Measurements from ENCODE around the gene TAS1R2. TPM values are rescaled to one million over a fixed set of nuclear protein-coding genes. Genes with fewer than 3 reads are reported as not detected.

Gene TAS1R2
- total RNA-seq, 1 experiment from 2014 or later = not detected

- Histone ChIP-seq H3K23ac (ENCODE audit: insufficient read length, low read depth, low read length) (no peak overlapping the region), H3K14ac (ENCODE audit: insufficient read depth, low read length) (no peak overlapping the region), H3K27ac (ENCODE audit: insufficient read length, low read depth, low read length) (no peak overlapping the region), H3K18ac (ENCODE audit: insufficient read length, low read depth, low read length) (no peak overlapping the region), H3T11ph (ENCODE audit: low read length) (no peak overlapping the region), H2AK5ac (ENCODE audit: insufficient read length, low read length) (no peak overlapping the region), H3K4me1 (ENCODE audit: insufficient read depth, low read length) (no peaks in the 10 kb centered on the region), H2BK5ac (ENCODE audit: insufficient read length, low read length) (no peak overlapping the region), H2BK20ac (ENCODE audit: low read depth, low read length, poor library complexity, severe bottlenecking) (no peak overlapping the region), H3K27me3 (ENCODE audit: insufficient read depth, low read length) (no peaks in the 10 kb centered on the region), H3K9ac (ENCODE audit: extremely low read depth, insufficient read length, low read length) (no peak overlapping the region), H2AFZ (ENCODE audit: low read length) (no peak overlapping the region), H3K79me1 (ENCODE audit: insufficient read depth, low read depth, low read length, poor library complexity, severe bottlenecking) (no peaks in the 10 kb centered on the region), H2BK15ac (ENCODE audit: low read depth, low read length) (no peak overlapping the region), H4K91ac (ENCODE audit: insufficient read length, low read depth, low read length) (no peak overlapping the region), H3K9me3 (ENCODE audit: control insufficient read depth, low read depth, low read length) (no peaks in the 10 kb centered on the region), H2BK120ac (ENCODE audit: low read depth, low read length, poor library complexity, severe bottlenecking) (no peak overlapping the region), H4K8ac (replicated peaks; ENCODE audit: insufficient read length, low read depth, low read length) (no peak overlapping the region), H4K5ac (ENCODE audit: insufficient read length, low read depth, low read length) (no peak overlapping the region), H3K79me2 (ENCODE audit: insufficient read depth, low read length) (no peaks in the 10 kb centered on the region), H3K23me2 (ENCODE audit: insufficient read length, low read depth, low read length, poor library complexity, severe bottlenecking) (no peaks in the 10 kb centered on the region), H3K4ac (ENCODE audit: low read depth, low read length) (no peak overlapping the region), H3K4me2 (ENCODE audit: insufficient read depth, insufficient read length, low read length) (no peak overlapping the region), H4K20me1 (ENCODE audit: control insufficient read depth, insufficient read depth, insufficient read length) (no peaks in the 10 kb centered on the region), H3K56ac (ENCODE audit: insufficient read length, low read depth, low read length) (no peak overlapping the region), H2BK12ac (ENCODE audit: insufficient read length, low read depth, low read length) (no peak overlapping the region)
- H3K36me3 Mint-ChIP-seq (ENCODE audit: insufficient read depth in 1 of 3, low read depth in 3 of 3) = peaks cover 0 to 5% (median 0%) of the 10 kb centered on the region in 3 experiments; a peak in 3 of 7 replicates
- no CpG with 5 or more reads among the region's 20 CpGs for WGBS (ENCODE audit: extremely low coverage, insufficient read length, low lambda C conversion rate)
- H3K4me1 Mint-ChIP-seq = peaks cover 3 to 13% of the 10 kb centered on the region in 2 experiments
- peak overlapping the region in 1 of 3 experiments; percentile 63; a peak in 1 of 7 replicates for H3K27ac Mint-ChIP-seq
- TF ChIP-seq CTCF (conservative IDR thresholded peaks at IDR 0.05) = peak; percentile 94
- H3K4me3 Mint-ChIP-seq = no peak overlapping the region
- peak; percentile 91 for DNase-seq
- no peaks in the 10 kb centered on the region for H3K9me3 Mint-ChIP-seq
- H3K27me3 Mint-ChIP-seq (ENCODE audit: low read depth) = no peaks in the 10 kb centered on the region
Measured at GRCh38 chr1:18875107-18875795, 15.8 kb upstream of the TAS1R2 start.

Data from H9 (cell line).